IPS-15b (cell line): ENCODE data around the gene NRIP1.

ENCODE experiments used
- H3K27me3 ChIP-seq: one replicate; pipeline ENCODE4 v1.6.1; 2013; ENCODE audit warnings: low read length; ENCODE audit not compliant: control insufficient read depth, insufficient read depth
- H3K36me3 ChIP-seq: one replicate; pipeline ENCODE4 v1.6.1; 2013; ENCODE audit warnings: low read length; ENCODE audit not compliant: control insufficient read depth, insufficient read depth
- H3K4me1 ChIP-seq: one replicate; pipeline ENCODE4 v1.6.1; 2013; ENCODE audit warnings: mild to moderate bottlenecking, low read length; ENCODE audit not compliant: control insufficient read depth, insufficient read depth
- H3K4me3 ChIP-seq: one replicate; pipeline ENCODE4 v1.5.1; 2013; ENCODE audit warnings: low read depth, low read length
- H3K9ac ChIP-seq: one replicate; pipeline ENCODE4 v1.6.1; 2013; ENCODE audit warnings: low read depth, mild to moderate bottlenecking, low read length
- H3K9me3 ChIP-seq: one replicate; pipeline ENCODE4 v1.6.1; 2013; ENCODE audit warnings: mild to moderate bottlenecking, low read length; ENCODE audit not compliant: control insufficient read depth, insufficient read depth

NRIP1 gene

DNA sequence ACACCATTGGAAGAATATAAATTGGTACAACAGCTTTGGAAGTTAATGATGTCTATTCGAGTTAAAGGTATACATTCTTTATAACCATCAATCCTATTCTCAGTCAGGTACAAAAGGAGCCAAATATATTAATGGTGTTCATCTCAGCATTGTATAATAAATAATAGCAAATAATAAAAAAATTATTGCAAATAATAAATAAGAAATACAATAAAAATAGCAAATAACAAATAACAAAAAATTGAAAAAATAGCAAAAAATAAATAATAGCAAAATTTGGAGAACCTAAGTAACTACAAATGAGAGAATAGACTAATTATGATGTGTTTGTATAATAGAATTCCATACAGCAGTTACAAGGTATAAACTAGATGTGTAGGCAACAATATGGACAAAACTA lies 25.6 kb upstream of the NRIP1 start:
- Histone ChIP-seq H3K9me3 (no peaks in the 10 kb centered on the region), H3K9ac (no peak overlapping the region), H3K4me3 (no peak overlapping the region), H3K36me3 (no peaks in the 10 kb centered on the region), H3K27me3 (no peaks in the 10 kb centered on the region), H3K4me1 (no peaks in the 10 kb centered on the region)

DNA sequence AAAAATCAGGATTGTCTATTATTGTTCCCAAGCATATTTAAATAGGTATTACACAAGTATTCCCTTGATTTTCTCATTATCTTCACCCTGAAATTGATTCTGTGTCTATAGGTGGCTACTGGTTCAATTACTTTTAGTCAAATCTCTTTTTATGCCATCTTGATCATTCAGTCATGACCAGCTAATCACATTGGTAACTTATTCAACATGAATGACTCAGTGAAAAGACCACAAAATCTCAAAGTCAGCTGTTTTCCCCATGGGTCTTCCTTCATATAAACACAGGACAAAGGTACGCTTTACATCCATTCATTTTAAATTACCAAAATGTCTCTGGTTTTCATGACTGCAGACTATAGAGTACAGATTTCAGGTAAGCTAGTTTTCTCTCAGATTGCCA lies 23.7 kb upstream of the NRIP1 start:
- H3K4me3 ChIP-seq, result no peak overlapping the region
- no peaks in the 10 kb centered on the region for H3K27me3 ChIP-seq
- no peaks in the 10 kb centered on the region for H3K4me1 ChIP-seq
- H3K9me3 ChIP-seq, result no peaks in the 10 kb centered on the region
- H3K9ac ChIP-seq, result no peak overlapping the region
- H3K36me3 ChIP-seq, result no peaks in the 10 kb centered on the region

DNA sequence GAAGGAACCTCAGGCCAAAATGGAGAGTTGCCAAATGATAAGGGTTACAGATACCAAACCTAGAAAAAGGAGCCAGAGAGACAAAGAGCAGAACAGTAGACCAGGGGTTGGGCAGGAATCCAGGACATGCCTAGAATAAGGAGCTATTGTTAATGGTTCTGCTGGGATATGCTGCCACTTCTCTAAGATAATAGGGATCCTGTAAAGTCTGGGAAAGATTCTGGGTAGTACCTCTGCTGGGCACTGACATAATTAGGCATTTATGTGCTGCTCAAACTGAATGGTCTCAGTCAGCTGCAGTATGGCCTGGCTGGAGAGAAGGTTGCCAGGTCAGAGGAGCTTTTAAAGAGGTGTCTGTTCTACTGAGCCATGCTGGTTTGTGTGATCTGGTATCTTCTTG lies 19.9 kb upstream of the NRIP1 start:
- Histone ChIP-seq H3K9ac (no peak overlapping the region), H3K4me3 (no peak overlapping the region), H3K27me3 (no peaks in the 10 kb centered on the region), H3K4me1 (no peaks in the 10 kb centered on the region), H3K36me3 (no peaks in the 10 kb centered on the region), H3K9me3 (no peaks in the 10 kb centered on the region)

DNA sequence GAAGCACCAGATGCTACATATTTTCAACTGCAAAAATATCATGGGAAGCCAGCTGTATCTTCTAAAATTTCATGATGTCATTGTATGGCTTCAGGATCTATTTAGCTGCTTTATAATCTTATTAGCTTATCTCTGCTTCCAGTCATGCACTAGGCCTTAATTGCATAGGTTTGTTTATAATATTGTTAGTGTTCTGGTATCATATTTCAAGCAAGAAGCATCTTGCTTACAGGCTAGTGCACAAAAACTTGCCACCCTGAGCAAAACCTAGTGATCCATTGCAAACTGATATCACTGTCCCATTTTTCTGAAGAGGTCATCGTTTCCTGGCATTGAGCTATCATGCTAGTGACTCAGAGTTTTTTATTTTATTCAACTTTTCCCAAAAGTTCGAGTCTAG lies 15.7 kb upstream of the NRIP1 start:
- H3K4me3 ChIP-seq, result no peak overlapping the region
- H3K9me3 ChIP-seq, result no peaks in the 10 kb centered on the region
- no peak overlapping the region for H3K9ac ChIP-seq
- no peaks in the 10 kb centered on the region for H3K27me3 ChIP-seq
- no peaks in the 10 kb centered on the region for H3K36me3 ChIP-seq
- no peaks in the 10 kb centered on the region for H3K4me1 ChIP-seq

DNA sequence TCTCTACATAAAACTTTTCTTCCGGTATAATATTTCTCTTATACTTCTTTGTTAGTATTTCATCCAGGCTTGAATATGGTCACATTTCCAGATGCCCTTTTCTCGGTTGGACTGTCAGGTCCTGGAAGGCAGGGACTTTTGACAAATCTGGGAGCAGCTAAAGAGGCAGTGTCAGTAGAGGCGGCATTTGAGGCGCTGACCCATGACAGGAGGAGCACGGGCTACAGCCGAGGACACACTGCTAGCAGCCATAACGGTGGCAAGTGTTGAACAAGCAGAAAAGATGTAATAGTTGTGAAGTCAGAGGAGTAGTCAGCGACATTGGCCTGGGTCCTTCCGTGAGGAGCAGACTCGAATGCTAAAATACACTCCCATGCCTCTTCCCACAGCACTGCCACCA lies 14.5 kb upstream of the NRIP1 start:
- H3K4me1 ChIP-seq, result no peaks in the 10 kb centered on the region
- no peak overlapping the region for H3K9ac ChIP-seq
- no peak overlapping the region for H3K4me3 ChIP-seq
- H3K36me3 ChIP-seq, result no peaks in the 10 kb centered on the region
- H3K27me3 ChIP-seq, result no peaks in the 10 kb centered on the region
- no peaks in the 10 kb centered on the region for H3K9me3 ChIP-seq

DNA sequence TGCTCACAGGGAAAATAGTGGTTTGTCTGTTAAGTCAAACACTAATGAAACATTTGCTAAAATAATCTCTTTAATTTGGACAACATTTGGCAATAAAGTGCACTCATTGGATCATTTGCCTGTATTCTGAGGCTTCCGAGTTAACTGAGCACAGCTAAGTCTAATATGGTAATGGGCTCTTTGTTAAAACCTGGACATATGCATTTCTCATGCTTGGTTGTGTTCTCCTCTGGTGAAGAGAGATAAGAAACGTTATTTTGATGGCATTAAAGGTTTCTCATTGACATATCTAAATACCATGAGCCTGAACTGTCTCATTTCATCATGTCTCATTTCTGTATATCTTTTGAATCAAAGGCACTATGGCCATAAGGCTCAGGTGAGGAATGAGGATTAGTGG lies 13.4 kb upstream of the NRIP1 start:
- Histone ChIP-seq H3K4me3 (no peak overlapping the region), H3K9ac (no peak overlapping the region), H3K4me1 (no peaks in the 10 kb centered on the region), H3K27me3 (no peaks in the 10 kb centered on the region), H3K9me3 (no peaks in the 10 kb centered on the region), H3K36me3 (no peaks in the 10 kb centered on the region)

DNA sequence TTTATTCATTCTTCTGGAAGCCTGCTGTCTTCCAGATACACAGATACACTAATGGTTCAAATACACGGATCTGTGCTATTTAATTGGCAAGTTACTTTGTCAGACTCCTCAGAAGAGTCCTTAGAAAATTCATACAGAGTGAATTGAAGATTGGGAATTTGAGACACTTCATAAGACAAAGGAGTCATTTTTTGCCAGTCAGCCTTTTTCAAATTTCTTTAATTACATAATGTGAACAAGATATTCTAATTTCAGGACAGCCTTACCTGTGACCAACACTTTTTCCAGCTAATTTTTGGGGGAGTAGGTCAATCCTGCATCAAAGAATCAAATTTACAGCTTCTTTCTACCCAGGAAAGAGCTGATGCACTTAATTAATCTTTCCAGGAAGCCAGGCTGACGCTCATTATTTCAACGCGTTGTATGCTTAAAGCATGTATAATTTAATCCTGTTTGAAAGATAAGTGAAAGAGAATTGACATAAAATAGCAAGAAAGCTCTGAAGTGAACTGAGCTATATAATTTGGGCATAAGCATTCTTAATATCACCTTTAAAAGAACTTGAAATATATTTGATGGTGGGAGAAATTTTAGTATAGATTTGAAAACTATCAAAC lies 12.8 kb upstream of the NRIP1 start:
- Histone ChIP-seq H3K36me3 (no peaks in the 10 kb centered on the region), H3K9me3 (no peaks in the 10 kb centered on the region), H3K4me3 (no peak overlapping the region), H3K4me1 (no peaks in the 10 kb centered on the region), H3K9ac (no peak overlapping the region), H3K27me3 (no peaks in the 10 kb centered on the region)

DNA sequence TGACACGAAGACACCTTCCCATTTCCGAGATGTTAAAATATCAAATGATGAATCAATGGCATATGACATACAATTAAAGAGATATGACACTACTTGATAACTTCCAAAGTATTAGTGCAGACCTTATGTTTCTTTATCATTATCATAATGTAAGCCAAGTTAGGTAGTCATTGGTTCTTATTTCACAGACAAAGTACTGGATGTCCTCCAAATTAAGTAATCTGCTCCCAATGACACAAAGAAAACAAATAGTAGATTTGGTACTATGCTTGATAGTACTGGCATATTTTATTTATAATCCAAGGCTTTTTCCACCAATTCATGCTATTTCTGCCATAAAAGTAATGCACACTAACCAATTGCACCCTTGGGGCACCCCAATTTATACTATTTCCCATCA lies 11.9 kb upstream of the NRIP1 start:
- Histone ChIP-seq H3K36me3 (no peaks in the 10 kb centered on the region), H3K9ac (no peak overlapping the region), H3K4me3 (no peak overlapping the region), H3K27me3 (no peaks in the 10 kb centered on the region), H3K9me3 (no peaks in the 10 kb centered on the region), H3K4me1 (no peaks in the 10 kb centered on the region)

DNA sequence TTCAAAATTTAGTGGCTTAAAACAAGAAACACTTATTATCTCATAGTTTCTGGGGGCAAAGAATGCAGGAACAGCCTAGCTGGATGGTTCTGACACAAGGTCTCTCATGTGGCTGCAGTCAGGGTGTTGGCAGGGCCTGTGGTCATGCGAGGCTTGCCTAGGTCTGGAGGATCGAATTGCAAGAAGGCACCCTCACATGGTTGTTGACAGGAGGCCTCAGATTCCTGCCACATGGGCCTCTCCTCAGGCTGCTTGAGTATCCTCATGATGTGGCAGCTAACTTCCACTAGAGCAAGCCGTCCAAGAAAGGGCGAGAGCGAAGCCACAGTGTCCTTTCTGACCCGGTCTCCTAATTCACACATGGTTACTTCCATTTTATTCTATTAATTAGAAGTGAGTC lies 6.2 kb upstream of the NRIP1 start:
- Histone ChIP-seq H3K27me3 (peaks cover 6% of the 10 kb centered on the region), H3K36me3 (no peaks in the 10 kb centered on the region), H3K9ac (no peak overlapping the region), H3K4me3 (no peak overlapping the region), H3K4me1 (no peaks in the 10 kb centered on the region), H3K9me3 (no peaks in the 10 kb centered on the region)

DNA sequence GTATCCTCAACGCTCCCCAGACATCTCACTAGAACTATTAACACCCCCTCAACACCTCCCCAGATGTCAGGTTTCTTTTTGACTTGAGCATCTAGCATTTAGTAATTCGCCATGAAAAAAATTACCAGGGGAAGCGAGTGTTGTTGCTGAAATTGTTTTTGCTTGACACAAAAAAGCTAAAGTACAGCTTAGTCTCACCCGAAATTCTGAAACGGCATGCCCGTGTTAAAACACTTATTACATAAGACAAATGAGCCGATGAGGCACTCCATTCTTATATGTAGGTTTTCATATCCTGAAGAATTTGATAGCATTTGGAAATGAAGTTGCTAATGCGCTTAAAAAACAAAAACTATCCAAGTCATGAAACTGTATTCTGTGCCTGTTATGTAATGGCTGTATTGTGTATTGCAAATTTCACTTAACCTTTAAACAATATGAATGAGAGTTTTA lies 1.3 kb upstream of the NRIP1 start:
- H3K9me3 ChIP-seq, result no peaks in the 10 kb centered on the region
- peaks cover 18% of the 10 kb centered on the region for H3K27me3 ChIP-seq
- H3K36me3 ChIP-seq, result no peaks in the 10 kb centered on the region
- H3K4me1 ChIP-seq, result peaks cover 18% of the 10 kb centered on the region
- H3K9ac ChIP-seq, result peak overlapping the region; percentile 41
- peak overlapping the region; percentile 78 for H3K4me3 ChIP-seq

DNA sequence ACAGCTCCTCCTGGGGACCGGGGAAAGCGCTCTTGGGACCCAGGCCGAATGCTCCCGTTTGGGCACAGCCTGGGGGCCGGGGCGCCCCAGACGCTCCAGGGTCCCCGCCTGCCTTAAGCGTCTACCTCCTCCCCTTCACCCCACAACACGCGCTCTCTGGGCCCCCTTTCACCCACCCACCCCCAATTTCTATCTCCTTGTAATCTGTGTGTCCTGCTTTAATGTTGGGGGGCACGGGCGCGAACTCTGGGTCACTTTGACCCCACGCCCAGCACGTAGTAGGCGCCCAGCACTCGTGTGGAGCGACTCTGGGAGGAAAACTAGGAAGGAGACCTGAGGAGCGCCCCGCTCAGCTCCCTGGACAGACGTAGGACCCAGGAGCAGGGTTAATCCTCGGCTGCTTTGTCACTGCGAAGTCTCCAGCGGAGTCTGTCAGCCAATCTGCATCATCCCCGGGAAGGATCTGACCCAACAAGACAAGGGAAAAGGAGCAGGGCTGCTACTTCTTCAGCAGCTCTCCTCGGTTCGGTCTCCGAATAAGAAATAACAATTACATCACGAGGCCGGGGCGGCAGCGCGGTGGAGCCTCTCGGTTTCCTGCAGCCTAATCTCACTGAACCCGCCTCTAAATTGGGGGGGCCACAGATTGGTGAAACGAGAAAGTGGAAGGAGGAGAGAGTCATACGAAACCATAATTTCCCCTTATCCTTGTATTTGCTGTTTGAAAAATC lies 757 bp upstream of the NRIP1 start:
- Histone ChIP-seq H3K9ac (peak overlapping the region; percentile 41), H3K27me3 (peaks cover 18% of the 10 kb centered on the region), H3K36me3 (no peaks in the 10 kb centered on the region), H3K4me1 (peaks cover 24% of the 10 kb centered on the region), H3K4me3 (peak overlapping the region; percentile 78), H3K9me3 (no peaks in the 10 kb centered on the region)

DNA sequence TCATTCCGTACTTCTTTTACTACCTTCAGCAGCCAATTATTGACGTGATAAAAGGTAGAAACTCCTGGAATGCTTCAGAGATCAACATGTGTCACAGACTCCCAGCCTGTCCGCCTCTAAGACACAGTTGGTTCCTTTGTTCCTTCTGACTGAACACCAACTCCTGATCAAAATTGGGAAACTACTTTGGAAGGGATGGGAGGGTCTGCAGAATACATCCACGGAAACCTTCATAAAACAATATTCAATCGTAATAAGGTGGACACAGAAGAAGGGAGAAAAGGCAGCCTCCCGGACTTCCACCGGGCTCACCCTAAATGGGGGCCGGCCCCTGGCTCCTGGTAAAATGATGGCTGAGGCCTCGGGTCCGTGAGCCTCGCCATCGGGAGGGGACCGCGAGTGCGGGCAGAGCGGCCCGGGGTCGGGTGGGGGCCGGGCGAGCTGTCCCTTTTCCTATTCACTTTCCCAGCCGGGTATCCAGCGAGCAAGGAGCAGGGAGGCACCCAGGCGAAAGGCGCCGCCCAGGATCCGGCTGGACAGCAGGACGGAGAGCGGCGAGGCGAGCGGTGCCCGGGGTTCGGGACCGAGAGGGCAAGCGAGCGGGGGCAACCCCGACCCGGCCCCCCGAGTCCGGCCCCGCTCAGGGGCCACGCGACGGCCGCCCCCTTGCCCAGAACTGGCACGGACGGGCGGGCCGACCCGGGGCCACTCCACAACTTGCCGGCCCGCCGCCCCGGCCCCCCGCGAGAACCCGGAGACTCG lies 805 bp downstream of the NRIP1 start:
- peaks cover 17% of the 10 kb centered on the region for H3K27me3 ChIP-seq
- peak overlapping the region; percentile 28 for H3K9ac ChIP-seq
- peak overlapping the region; percentile 65 for H3K4me3 ChIP-seq
- H3K36me3 ChIP-seq, result no peaks in the 10 kb centered on the region
- H3K4me1 ChIP-seq, result peaks cover 30% of the 10 kb centered on the region
- H3K9me3 ChIP-seq, result no peaks in the 10 kb centered on the region
